WTC11 (cell line): ENCODE data around the gene PNCK. TPM values are rescaled to one million over a fixed set of nuclear protein-coding genes. Genes with fewer than 3 reads are reported as not detected.

Experiments
- ATAC-seq: fragments of 200-7000 bp; cut with Tn5 transposase; 2 replicates; pipeline ENCODE4 v1.10.0; 2021; ENCODE audit warnings: mild to moderate bottlenecking, moderate library complexity
- CTCF ChIA-PET: fragments of 300-600 bp; sonication (Branson Sonifier 250); formaldehyde crosslinking; loops from one replicate; lab custom pipeline; 2021; ENCODE audit warnings: antibody characterized with exemption; lab: Charles Lee
- POLR2A ChIA-PET: fragments of 350-600 bp; sonication (Branson Sonifier 250); formaldehyde crosslinking; loops from one replicate; lab custom pipeline; 2021; ENCODE audit warnings: antibody characterized with exemption; lab: Charles Lee
- DNase-seq: peaks from one replicate; pipeline ENCODE4 v3.0.0; 2021; ENCODE audit warnings: low spot score
- H3K27ac Mint-ChIP-seq: 2 replicates; pipeline ENCODE4 v1.8.0; 2021; ENCODE audit warnings: mixed read lengths
- H3K27me3 Mint-ChIP-seq: 2 replicates; pipeline ENCODE4 v1.8.0; 2021; ENCODE audit warnings: low read depth, mild to moderate bottlenecking, moderate library complexity, mixed read lengths
- H3K36me3 Mint-ChIP-seq: 2 replicates; pipeline ENCODE4 v1.8.0; 2021; ENCODE audit warnings: mixed read lengths
- H3K4me1 Mint-ChIP-seq: 2 replicates; pipeline ENCODE4 v1.8.0; 2022; ENCODE audit warnings: mixed read lengths
- H3K4me3 Mint-ChIP-seq: 2 replicates; pipeline ENCODE4 v1.8.0; 2021; ENCODE audit warnings: mild to moderate bottlenecking, moderate library complexity, mixed read lengths
- H3K9me3 Mint-ChIP-seq: 2 replicates; pipeline ENCODE4 v1.8.0; 2021; ENCODE audit warnings: mixed read lengths
- AR ChIP-seq: fragments of 250-450 bp; sonication (Bioruptor Pico); IDR thresholded peaks from 2 replicates; pipeline ENCODE4 v1.9.0; 2021; ENCODE audit warnings: mild to moderate bottlenecking
- ARID4B ChIP-seq: sonication (generic); formaldehyde crosslinking; IDR thresholded peaks from 2 replicates; pipeline ENCODE4 v1.8.0; 2023; ENCODE audit warnings: missing genetic modification reagents, mild to moderate bottlenecking, borderline replicate concordance
- ATF6 ChIP-seq: sonication (generic); formaldehyde crosslinking; IDR thresholded peaks from 2 replicates; pipeline ENCODE4 v1.8.1; 2023; ENCODE audit warnings: mild to moderate bottlenecking, missing genetic modification reagents
- CBFB ChIP-seq: sonication (generic); formaldehyde crosslinking; IDR thresholded peaks from 2 replicates; pipeline ENCODE4 v1.8.1; 2022; ENCODE audit warnings: mild to moderate bottlenecking, low read depth, missing genetic modification reagents
- E2F4 ChIP-seq: sonication (generic); formaldehyde crosslinking; IDR thresholded peaks from 2 replicates; pipeline ENCODE4 v1.8.1; 2022; ENCODE audit warnings: low read depth, mild to moderate bottlenecking, moderate library complexity, missing genetic modification reagents, borderline replicate concordance
- GABPB1 ChIP-seq: sonication (generic); formaldehyde crosslinking; IDR thresholded peaks from 2 replicates; pipeline ENCODE4 v1.8.1; 2023; ENCODE audit warnings: mild to moderate bottlenecking, missing genetic modification reagents
- GTF2I ChIP-seq: fragments of 250-450 bp; sonication (Bioruptor Pico); conservative IDR thresholded peaks from 2 replicates; pipeline ENCODE4 v1.4.0; 2021; ENCODE audit warnings: mild to moderate bottlenecking
- HMGA2 ChIP-seq: fragments of 250-450 bp; sonication (Bioruptor Pico); IDR thresholded peaks from 2 replicates; pipeline ENCODE4 v1.4.0; 2021; ENCODE audit warnings: mild to moderate bottlenecking, moderate library complexity
- JAZF1 ChIP-seq: fragments of 250-450 bp; sonication (Bioruptor Pico); IDR thresholded peaks from 2 replicates; pipeline ENCODE4 v1.9.0; 2021; ENCODE audit warnings: moderate library complexity, mild to moderate bottlenecking, inconsistent platforms
- SOX15 ChIP-seq: fragments of 250-450 bp; sonication (Bioruptor Pico); IDR thresholded peaks from 2 replicates; pipeline ENCODE4 v1.9.0; 2021; ENCODE audit warnings: mild to moderate bottlenecking
- STAT6 ChIP-seq: sonication (generic); formaldehyde crosslinking; conservative IDR thresholded peaks from 2 replicates; pipeline ENCODE4 v1.8.1; 2023; ENCODE audit warnings: mild to moderate bottlenecking, low read depth, missing genetic modification reagents, moderate library complexity
- TCF7 ChIP-seq: sonication (generic); formaldehyde crosslinking; IDR thresholded peaks from 2 replicates; pipeline ENCODE4 v1.8.0; 2022; ENCODE audit warnings: mild to moderate bottlenecking, low read depth, missing genetic modification reagents, moderate library complexity
- ZBTB43 ChIP-seq: sonication (generic); formaldehyde crosslinking; IDR thresholded peaks from 2 replicates; pipeline ENCODE4 v1.8.1; 2023; ENCODE audit warnings: mild to moderate bottlenecking, missing genetic modification reagents
- ZNF671 ChIP-seq: fragments of 250-450 bp; sonication (Bioruptor Pico); IDR thresholded peaks from 2 replicates; pipeline ENCODE4 v1.8.0; 2021; ENCODE audit warnings: mild to moderate bottlenecking
- total RNA-seq: library from RNA; stranded (reverse); gene quantifications from 3 replicates; pipeline ENCODE4 v1.2.3, GENCODE V29; 2021
- TF ChIP-seq, protein P1 (sequence below): sonication (generic); formaldehyde crosslinking; IDR thresholded peaks from 2 replicates; pipeline ENCODE4 v1.8.0; 2022; ENCODE audit warnings: mild to moderate bottlenecking, missing genetic modification reagents
- TF ChIP-seq, protein P2 (sequence below): sonication (generic); formaldehyde crosslinking; IDR thresholded peaks from 2 replicates; pipeline ENCODE4 v1.8.0; 2022; ENCODE audit warnings: mild to moderate bottlenecking, missing genetic modification reagents

The PNCK gene
- total RNA-seq, 1 experiment from 2014 or later: 8.6 TPM

GRCh38 chrX:153646620-153647373, 26.8 kb downstream of the PNCK start, which contains the start of gene DUSP9:
DUSP9 (plus strand) TSS chrX:153647203; CDS start chrX:153647954, 751 bp downstream.
- H3K27me3 Mint-ChIP-seq: peaks cover 69% of the 10 kb centered on the region
- peak within 1 kb of the TSS; percentile 29; the same call in 1 of the 2 replicates for H3K4me3 Mint-ChIP-seq
- no peaks in the 10 kb centered on the region for H3K9me3 Mint-ChIP-seq
- ChIA-PET CTCF (interaction anchor here (0.6 to 10.6 kb wide), 11 partner anchors 10 to 292 kb away, joined by 3 to 153 read pairs (median 8); partner anchors contain the start of gene SLC6A8), POLR2A (interaction anchor here (0.6 kb wide), 1 partner anchor 12 kb away, joined by 3 read pairs; no protein-coding TSS in a partner anchor)
- no peak within 1 kb of the TSS for H3K27ac Mint-ChIP-seq
- TF ChIP-seq E2F4 (CRISPR knock-in tag) (no peak), ATF6 (CRISPR knock-in tag) (no peak), HMGA2 (no peak), GABPB1 (CRISPR knock-in tag) (0 out of 2 replicates have a peak, but pooled peaks have one; percentile 43), AR (CRISPR knock-in tag) (no peak), TCF7 (no peak), CBFB (CRISPR knock-in tag) (no peak), GTF2I (CRISPR knock-in tag) (peak; percentile 74; the same call in 1 of the 2 replicates)
- TF ChIP-seq, protein P1, sequence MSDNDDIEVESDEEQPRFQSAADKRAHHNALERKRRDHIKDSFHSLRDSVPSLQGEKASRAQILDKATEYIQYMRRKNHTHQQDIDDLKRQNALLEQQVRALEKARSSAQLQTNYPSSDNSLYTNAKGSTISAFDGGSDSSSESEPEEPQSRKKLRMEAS (CRISPR knock-in tag): no peak
- H3K4me1 Mint-ChIP-seq: peaks cover 5% of the 10 kb centered on the region; the same call in 1 of the 2 replicates
- H3K36me3 Mint-ChIP-seq: no peaks in the 10 kb centered on the region
- ATAC-seq: peak; percentile 20
- DNase-seq: peak; percentile 49

DNA sequence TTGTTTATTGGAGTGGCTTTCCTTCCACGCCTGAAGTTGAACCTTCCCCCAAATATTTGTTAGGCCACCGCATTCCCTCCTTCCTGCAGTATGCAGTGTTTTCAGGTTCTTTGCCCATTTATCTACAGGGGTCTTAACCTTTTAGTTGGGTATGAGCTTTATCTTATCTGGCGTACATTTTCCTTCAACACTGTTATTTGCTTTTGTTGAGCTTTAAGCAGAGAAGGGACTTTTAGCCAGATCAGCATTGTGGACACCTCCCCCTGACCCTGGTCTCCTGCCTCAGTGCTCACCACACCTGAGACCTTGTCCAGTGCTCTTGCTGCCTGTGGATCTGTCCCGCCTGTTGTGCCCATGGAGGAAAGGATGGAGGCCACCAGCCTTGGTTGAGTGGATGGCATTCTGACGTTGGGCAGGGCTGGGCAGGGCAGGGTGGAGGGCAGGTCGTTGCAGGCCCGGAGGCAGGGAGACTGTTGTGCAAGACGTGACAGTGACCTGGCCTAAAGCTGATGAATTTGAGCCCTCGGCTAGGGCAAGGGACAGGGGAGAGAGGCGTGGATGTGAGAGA, 27.6 kb downstream of the PNCK start:
- DNase-seq (no peak), ATAC-seq (no peak)
- Mint-ChIP-seq H3K4me3 (no peak overlapping the region), H3K36me3 (no peaks in the 10 kb centered on the region), H3K27me3 (peaks cover 76% of the 10 kb centered on the region), H3K9me3 (no peaks in the 10 kb centered on the region), H3K4me1 (peaks cover 10% of the 10 kb centered on the region), H3K27ac (no peak overlapping the region)
- CTCF ChIA-PET: interaction anchor here (1.2 to 10.6 kb wide), 8 partner anchors 9 to 72 kb away, joined by 3 to 153 read pairs (median 10); partner anchors contain the start of gene SLC6A8
- POLR2A ChIA-PET: no interaction called here
- TF ChIP-seq ARID4B (CRISPR knock-in tag) (no peak), ZNF671 (no peak), STAT6 (CRISPR knock-in tag) (no peak), JAZF1 (CRISPR knock-in tag) (no peak), SOX15 (no peak), TCF7 (no peak), ZBTB43 (CRISPR knock-in tag) (no peak)
- TF ChIP-seq, protein P2, sequence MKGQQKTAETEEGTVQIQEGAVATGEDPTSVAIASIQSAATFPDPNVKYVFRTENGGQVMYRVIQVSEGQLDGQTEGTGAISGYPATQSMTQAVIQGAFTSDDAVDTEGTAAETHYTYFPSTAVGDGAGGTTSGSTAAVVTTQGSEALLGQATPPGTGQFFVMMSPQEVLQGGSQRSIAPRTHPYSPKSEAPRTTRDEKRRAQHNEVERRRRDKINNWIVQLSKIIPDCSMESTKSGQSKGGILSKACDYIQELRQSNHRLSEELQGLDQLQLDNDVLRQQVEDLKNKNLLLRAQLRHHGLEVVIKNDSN (CRISPR knock-in tag): no peak
